Lower leg skin (tissue), 4 donors: ENCODE measurements around the gene LCN2. TPM values are rescaled to one million over a fixed set of nuclear protein-coding genes. Genes with fewer than 3 reads are reported as not detected.

ENCODE experiments used
- DNase-seq, 2 donors: peaks; one replicate each; pipeline ENCODE4 v3.0.0-alpha.2; 2019; ENCODE audit warnings: low spot score in 2 of 2
- H3K4me3 ChIP-seq: fragments of 200-600 bp; sonication (generic); 2 replicates; pipeline ENCODE4 v1.5.1; 2017; ENCODE audit warnings: mild to moderate bottlenecking, low read depth; ENCODE audit not compliant: poor library complexity, severe bottlenecking
- CTCF ChIP-seq, 3 donors: fragments of 450-650 bp; IDR thresholded peaks; one replicate each; pipeline ENCODE4 v1.5.1; 2016; ENCODE audit warnings: antibody characterized with exemption in 3 of 3, mild to moderate bottlenecking in 3 of 3, moderate library complexity in 2 of 3
- POLR2A ChIP-seq, 2 donors: fragments of 450-650 bp; IDR thresholded peaks; one replicate each; pipeline ENCODE4 v1.6.1; 2016 to 2017; ENCODE audit warnings: antibody characterized with exemption in 2 of 2, mild to moderate bottlenecking in 1 of 2, moderate library complexity in 1 of 2
- WGBS, 2 donors: methylation state at CpG; one replicate each; pipeline ENCODE4 v1.1.5; 2018; 5-methylcytosine and 5-hydroxymethylcytosine counted together
- intact Hi-C: fragments of 100-400 bp; cut with DNase I; formaldehyde crosslinking; loops from one replicate; pipeline ENCODE4 v1.15.0; 2023; ENCODE audit warnings: low total_unique reads
- total RNA-seq, 4 donors: library from RNA; depleted of rRNA; stranded (reverse); fragments of >200 nt; gene quantifications; one replicate each; pipeline ENCODE4 v1.1.0, GENCODE V29; 2016

The LCN2 gene
- total RNA-seq, 4 donors from 2014 or later = 3.7 to 33.8 (median 19.1) TPM

GRCh38 chr9:128121466-128121810, 27.8 kb upstream of the LCN2 start:
- TF ChIP-seq POLR2A (IDR thresholded peaks at IDR 0.05) (no peak), CTCF (IDR thresholded peaks at IDR 0.05) (no peak)
- intact Hi-C loops = no loop called here
- peak in 1 of 2 donors; percentile 78 for DNase-seq
- 96 to 97% methylated on average over 5 of the region's 5 CpGs for WGBS, 2 donors
- H3K4me3 ChIP-seq = no peak overlapping the region

GRCh38 chr9:128121924-128122808, 27.1 kb upstream of the LCN2 start:
- TF ChIP-seq CTCF (IDR thresholded peaks at IDR 0.05) (no peak), POLR2A (IDR thresholded peaks at IDR 0.05) (no peak)
- intact Hi-C loops = no loop called here
- 84 to 89% methylated on average over 22 to 27 of the region's 27 CpGs for WGBS, 2 donors
- DNase-seq = no peak
- no peak overlapping the region for H3K4me3 ChIP-seq

GRCh38 chr9:128122809-128123175, 26.5 kb upstream of the LCN2 start:
- H3K4me3 ChIP-seq = no peak overlapping the region
- 88 to 91% methylated on average over 24 of the region's 24 CpGs for WGBS, 2 donors
- no peak for DNase-seq
- no peak for TF ChIP-seq CTCF (IDR thresholded peaks at IDR 0.05)
- TF ChIP-seq POLR2A (IDR thresholded peaks at IDR 0.05) = no peak
- intact Hi-C loops = no loop called here

- 88 to 95% methylated on average over 21 of the region's 21 CpGs for WGBS, 2 donors
- H3K4me3 ChIP-seq = no peak overlapping the region
- no peak for TF ChIP-seq CTCF (IDR thresholded peaks at IDR 0.05)
- DNase-seq = no peak
- intact Hi-C loops = no loop called here
These were observed 25.7 kb upstream of the LCN2 start for GRCh38 chr9:128123451-128124080.

- no peak overlapping the region for H3K4me3 ChIP-seq
- intact Hi-C loops = no loop called here
- no peak for TF ChIP-seq POLR2A (IDR thresholded peaks at IDR 0.05)
- no peak for TF ChIP-seq CTCF (IDR thresholded peaks at IDR 0.05)
- DNase-seq = no peak
- WGBS, 2 donors = 68 to 74% methylated on average over 8 of the region's 8 CpGs
These were observed 24.8 kb upstream of the LCN2 start for GRCh38 chr9:128124451-128124850.
